ENCODE measurements around the gene KCNN4.

The KCNN4 gene

GRCh38 chr19:43754503-43755255 is 26.1 kb downstream of the KCNN4 start, which contains the start of gene SMG9:
Gene SMG9, minus strand, starts transcription at chr19:43754962. Its CDS starts 4,221 bp downstream, at chr19:43750741.
- peak; percentile 90 for DNase-seq (ENCODE audit: low read depth)
- peak within 1 kb of the TSS; percentile 84 for H3K4me3 ChIP-seq (ENCODE audit: low read depth, low read length)

GRCh38 chr19:43754253-43754502 is 26.6 kb downstream of the KCNN4 start:
- DNase-seq (ENCODE audit: low read depth), result no peak
- H3K4me3 ChIP-seq (ENCODE audit: low read depth, low read length), result peak overlapping the region; percentile 84

GRCh38 chr19:43752287-43752875 is 28.4 kb downstream of the KCNN4 start:
- no peak overlapping the region for H3K4me3 ChIP-seq (ENCODE audit: low read depth, low read length)
- DNase-seq (ENCODE audit: low read depth), result no peak

- no peak overlapping the region for H3K4me3 ChIP-seq (ENCODE audit: low read depth, low read length)
- no peak for DNase-seq (ENCODE audit: low read depth)
Measured at GRCh38 chr19:43751466-43752220, 29.1 kb downstream of the KCNN4 start.

GRCh38 chr19:43749898-43750297 is 30.9 kb downstream of the KCNN4 start:
- no peak for DNase-seq (ENCODE audit: low read depth)
- H3K4me3 ChIP-seq (ENCODE audit: low read depth, low read length), result no peak overlapping the region

- no peak for DNase-seq (ENCODE audit: low read depth)
- H3K4me3 ChIP-seq (ENCODE audit: low read depth, low read length), result no peak overlapping the region
Measured at GRCh38 chr19:43749152-43749551, 31.6 kb downstream of the KCNN4 start.

GRCh38 chr19:43748685-43749084 is 32.1 kb downstream of the KCNN4 start:
- no peak overlapping the region for H3K4me3 ChIP-seq (ENCODE audit: low read depth, low read length)
- DNase-seq (ENCODE audit: low read depth), result no peak

- no peak overlapping the region for H3K4me3 ChIP-seq (ENCODE audit: low read depth, low read length)
- DNase-seq (ENCODE audit: low read depth), result no peak
Measured at GRCh38 chr19:43748205-43748594, 32.6 kb downstream of the KCNN4 start.

GRCh38 chr19:43747557-43748204 is 33.1 kb downstream of the KCNN4 start:
- DNase-seq (ENCODE audit: low read depth), result no peak
- H3K4me3 ChIP-seq (ENCODE audit: low read depth, low read length), result no peak overlapping the region

- H3K4me3 ChIP-seq (ENCODE audit: low read depth, low read length), result no peak overlapping the region
- DNase-seq (ENCODE audit: low read depth), result no peak
Measured at GRCh38 chr19:43743059-43743458, 37.7 kb downstream of the KCNN4 start.

- DNase-seq (ENCODE audit: low read depth), result no peak
- H3K4me3 ChIP-seq (ENCODE audit: low read depth, low read length), result no peak overlapping the region
Measured at GRCh38 chr19:43741075-43741825, 39.5 kb downstream of the KCNN4 start.

GRCh38 chr19:43739439-43740235 is 41.1 kb downstream of the KCNN4 start:
- H3K4me3 ChIP-seq (ENCODE audit: low read depth, low read length), result no peak overlapping the region
- DNase-seq (ENCODE audit: low read depth), result no peak

GRCh38 chr19:43738780-43739211 is 42.0 kb downstream of the KCNN4 start:
- no peak overlapping the region for H3K4me3 ChIP-seq (ENCODE audit: low read depth, low read length)
- no peak for DNase-seq (ENCODE audit: low read depth)

- no peak for DNase-seq (ENCODE audit: low read depth)
- no peak overlapping the region for H3K4me3 ChIP-seq (ENCODE audit: low read depth, low read length)
Measured at GRCh38 chr19:43735957-43736356, 44.8 kb downstream of the KCNN4 start.

GRCh38 chr19:43735013-43735412 is 45.8 kb downstream of the KCNN4 start:
- DNase-seq (ENCODE audit: low read depth), result no peak
- no peak overlapping the region for H3K4me3 ChIP-seq (ENCODE audit: low read depth, low read length)

GRCh38 chr19:43731846-43732245 is 48.9 kb downstream of the KCNN4 start:
- peak; percentile 15 for DNase-seq (ENCODE audit: low read depth)
- no peak overlapping the region for H3K4me3 ChIP-seq (ENCODE audit: low read depth, low read length)

GRCh38 chr19:43731346-43731745 is 49.4 kb downstream of the KCNN4 start:
- DNase-seq (ENCODE audit: low read depth), result no peak

GRCh38 chr19:43729919-43730318 is 50.9 kb downstream of the KCNN4 start:
- DNase-seq (ENCODE audit: low read depth), result no peak
- no peak overlapping the region for H3K4me3 ChIP-seq (ENCODE audit: low read depth, low read length)

More at GRCh38 chr19:43731346-43731745, 49.4 kb downstream of the KCNN4 start:
- H3K4me3 ChIP-seq (ENCODE audit: low read depth, low read length), result no peak overlapping the region

- DNase-seq (ENCODE audit: low read depth), result no peak
- H3K4me3 ChIP-seq (ENCODE audit: low read depth, low read length), result no peak overlapping the region
Measured at GRCh38 chr19:43727593-43727853, 53.2 kb downstream of the KCNN4 start.

Measured in skeletal muscle cell (primary cell).